Activated gamma-delta T cell treated with anti-CD3 and anti-CD28 coated beads, Interleukin-2, amount 50 U/mL, for 16 hours (primary cell): Measurements from ENCODE around the gene WDFY2.

Experiments used
- DNase-seq: peaks from one replicate; pipeline ENCODE4 v3.0.0-alpha.2; 2020; ENCODE audit warnings: low read depth

The WDFY2 gene

DNA sequence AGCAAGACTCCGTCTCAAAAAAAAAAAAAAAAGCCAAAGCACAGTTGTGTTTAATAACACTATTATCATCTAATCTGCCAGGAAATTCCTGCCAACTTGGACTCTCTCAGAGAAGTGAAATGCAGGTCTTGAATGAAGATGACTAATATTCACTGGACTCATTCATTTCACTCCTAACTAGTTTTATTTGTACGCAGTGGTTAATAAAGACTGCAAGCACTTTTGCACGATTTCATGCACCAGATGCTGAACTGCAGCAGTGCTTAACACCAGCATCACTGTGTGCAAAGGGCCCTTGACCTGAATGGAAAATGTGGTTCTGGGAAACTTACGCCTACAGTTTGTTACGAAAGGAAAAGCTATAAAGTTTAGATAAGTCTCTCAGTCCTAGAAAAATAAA is 156.4 kb downstream of the WDFY2 start:
- no peak for DNase-seq

DNA sequence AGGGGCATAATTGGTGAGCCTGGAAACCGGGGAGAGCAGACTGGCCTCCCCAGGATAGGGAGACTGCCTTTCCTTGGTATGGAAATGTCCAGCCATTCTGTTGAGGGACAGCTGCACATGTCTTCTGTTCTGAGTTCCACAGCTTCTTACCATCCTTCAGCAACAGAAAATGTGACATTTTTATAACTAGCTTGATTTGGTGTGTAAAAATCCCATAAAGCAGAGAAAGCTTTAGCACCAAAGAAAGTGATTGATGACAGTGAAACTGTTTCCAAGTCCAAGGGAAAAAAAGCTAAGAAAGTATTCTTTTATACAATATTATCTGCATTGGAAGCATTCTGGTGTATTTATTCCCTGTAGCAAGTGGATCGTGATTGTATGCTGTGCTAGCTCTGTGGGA is 157.8 kb downstream of the WDFY2 start:
- no peak for DNase-seq

DNA sequence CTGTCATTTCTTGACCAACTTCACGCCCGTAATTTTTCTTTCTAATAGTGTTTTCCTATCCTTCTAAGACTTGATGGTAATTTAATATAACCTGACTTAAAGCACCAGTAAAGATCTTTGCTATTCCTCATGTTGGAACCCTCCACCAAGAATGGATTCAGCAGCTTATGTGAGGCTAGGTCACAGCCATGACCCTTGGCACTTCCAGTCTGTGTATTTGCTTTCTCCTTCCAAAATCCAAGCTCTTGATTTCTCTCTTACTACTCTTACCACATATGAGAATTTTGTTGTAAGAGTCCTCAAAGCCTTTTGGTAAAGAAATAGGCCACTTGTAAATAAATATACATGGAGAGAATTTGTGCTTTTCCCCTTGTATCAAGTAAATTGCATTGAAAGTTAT is 158.3 kb downstream of the WDFY2 start:
- DNase-seq: no peak

DNA sequence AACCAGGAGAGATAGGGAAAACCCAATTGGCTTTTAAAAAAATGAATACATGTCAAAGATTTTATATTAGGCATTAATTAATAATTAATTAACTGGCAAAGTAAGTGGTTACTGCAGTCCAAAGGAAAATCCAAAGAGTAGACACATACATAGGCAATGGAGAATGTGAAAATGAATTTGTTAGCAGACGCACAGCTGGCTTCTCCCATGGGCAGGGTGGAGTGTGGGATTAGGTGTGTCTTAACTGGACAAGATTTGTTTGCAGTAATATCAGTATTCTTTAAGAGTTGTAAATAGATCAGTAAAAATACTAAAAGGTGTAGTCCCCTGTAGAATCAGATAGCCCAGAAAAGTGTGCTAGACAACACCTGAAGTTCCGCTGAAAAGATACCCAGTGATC is 161.0 kb downstream of the WDFY2 start:
- DNase-seq: no peak

DNA sequence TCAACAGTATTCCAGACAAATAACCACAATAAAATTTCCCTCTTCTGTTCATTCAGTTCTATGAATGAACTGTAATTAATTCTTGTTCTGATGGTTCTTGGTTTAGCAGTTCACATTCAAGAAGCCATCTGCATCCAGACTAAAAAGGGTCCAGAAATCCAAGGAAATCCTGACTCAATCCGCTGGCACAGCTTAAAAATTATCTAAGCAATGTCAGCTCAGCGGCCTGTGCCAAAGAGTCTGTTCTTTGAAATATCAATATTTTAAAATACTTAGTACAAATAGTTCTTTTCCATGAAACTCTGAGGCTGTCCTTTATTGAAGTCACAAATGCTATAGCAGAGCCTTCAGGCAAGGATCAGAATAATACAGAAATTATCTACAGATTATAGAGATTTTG is 162.5 kb downstream of the WDFY2 start:
- DNase-seq: no peak

DNA sequence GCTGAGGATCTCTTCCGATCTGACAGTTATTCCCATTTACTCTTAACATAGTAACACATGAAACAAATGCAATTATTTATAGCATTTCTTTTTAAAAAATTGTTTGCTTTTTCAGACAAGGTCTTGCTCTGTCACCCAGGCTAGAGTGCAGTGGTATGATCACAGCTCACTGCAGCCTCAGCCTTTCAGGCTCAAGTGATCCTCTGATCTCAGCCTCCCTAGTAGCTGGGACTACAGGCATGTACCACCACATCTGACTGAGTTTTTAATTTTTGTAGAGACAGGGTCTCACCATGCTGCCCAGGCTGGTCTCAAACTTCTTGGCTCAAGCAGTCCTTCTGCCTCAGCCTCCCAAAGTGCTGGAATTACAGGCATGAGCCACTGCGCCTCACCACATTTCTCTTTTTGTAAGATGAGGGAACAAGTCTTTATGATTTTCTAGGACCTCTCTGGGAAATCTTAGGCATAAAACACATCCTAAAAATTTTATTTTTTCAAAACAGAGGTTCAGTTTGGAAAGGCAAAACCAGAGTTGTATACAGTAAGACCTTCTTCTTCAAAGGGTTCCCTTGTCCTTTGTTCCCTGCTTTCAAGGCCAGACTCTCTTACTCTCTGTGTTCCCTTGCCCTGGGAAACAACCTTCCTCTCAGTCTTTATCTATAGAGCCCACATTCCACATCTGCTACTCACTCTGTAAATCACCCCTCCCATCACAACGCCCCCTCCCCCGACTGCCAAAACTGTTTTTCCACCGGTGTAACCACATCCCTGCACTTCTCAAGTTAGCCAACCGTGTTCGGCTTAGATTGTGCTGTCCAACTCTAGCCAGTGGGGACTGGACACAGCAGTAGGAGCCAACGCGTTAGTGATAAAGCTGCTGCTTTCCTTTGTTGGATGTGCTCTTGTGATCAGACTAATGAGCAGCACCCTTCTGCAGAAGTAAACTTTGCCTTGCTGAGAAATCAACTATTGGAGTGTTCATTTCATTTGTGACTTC is 163.5 kb downstream of the WDFY2 start:
- no peak for DNase-seq

DNA sequence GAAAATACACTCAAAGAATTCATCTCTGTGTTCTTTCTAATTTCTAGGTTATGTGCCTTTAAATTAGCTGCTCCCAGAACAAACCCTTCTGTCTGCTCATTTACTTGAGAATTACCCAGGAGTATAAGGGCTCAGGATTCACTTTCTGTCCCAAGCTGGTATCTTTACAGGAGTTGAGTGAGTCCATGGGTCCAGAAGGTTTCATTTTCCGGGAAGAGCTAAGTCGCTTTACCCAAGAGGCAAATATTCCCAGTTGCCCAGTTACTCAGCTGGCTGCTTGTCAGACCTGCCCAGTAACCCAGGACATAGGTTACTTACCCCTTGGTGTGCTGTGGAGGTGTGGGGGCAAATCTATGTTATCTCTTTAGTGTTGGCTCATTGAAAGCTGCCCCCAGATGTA is 172.4 kb downstream of the WDFY2 start:
- DNase-seq: no peak

DNA sequence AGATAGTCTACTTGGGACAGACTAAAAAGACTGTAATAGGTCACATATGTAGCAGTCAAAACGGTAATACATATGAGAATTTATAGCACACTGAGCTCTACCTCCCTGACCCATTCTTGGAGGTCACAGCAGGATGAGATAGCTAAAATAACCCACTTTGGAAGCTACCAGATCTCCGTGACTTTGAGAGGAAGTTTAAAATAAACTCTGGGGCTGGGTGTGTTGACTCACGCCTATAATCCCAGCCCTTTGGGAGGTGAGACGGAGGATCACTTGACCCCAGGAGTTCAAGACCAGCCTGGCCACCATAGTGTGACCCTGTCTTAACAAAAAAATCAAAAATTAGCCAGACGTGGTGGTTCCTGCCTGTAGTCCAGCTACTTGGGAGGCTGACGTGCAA is 174.4 kb downstream of the WDFY2 start:
- no peak for DNase-seq

DNA sequence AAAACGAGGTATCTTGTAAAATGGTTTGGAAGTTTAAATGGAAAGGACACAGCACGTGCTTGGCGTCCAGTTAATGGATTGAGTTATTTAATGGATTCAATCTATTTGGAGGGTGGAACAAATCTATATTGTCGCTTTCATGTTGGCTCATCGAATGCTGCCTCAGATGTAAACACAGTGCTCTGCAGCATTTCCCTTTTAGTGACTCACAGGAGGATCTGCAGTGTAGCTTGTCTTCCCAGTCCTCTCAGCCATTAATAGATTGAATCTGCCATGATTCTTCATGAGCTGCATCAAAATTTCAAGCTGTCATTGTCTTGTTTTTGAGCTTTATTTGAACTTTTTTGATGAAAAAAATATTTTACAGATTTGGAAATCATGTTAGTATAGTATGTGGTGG is 175.0 kb downstream of the WDFY2 start:
- DNase-seq: no peak

DNA sequence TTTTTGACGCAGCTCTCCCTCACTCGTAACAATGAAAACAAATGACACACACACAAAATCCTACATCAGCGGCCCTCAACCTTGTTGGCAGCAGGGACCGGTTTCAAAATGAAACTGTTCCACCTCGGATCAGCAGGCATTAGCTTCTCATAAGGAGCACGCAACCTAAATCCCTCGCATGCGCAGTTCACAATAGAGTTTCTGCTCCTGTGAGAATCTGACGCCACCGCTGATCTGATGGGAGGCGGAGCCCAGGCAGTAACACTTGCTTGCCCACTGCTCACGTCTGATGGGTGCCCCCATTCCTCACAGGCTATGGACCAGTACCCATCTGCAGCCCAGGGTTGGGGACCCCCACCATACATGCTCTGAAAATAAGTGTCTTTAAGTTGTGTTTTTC is 176.3 kb downstream of the WDFY2 start:
- DNase-seq: no peak

DNA sequence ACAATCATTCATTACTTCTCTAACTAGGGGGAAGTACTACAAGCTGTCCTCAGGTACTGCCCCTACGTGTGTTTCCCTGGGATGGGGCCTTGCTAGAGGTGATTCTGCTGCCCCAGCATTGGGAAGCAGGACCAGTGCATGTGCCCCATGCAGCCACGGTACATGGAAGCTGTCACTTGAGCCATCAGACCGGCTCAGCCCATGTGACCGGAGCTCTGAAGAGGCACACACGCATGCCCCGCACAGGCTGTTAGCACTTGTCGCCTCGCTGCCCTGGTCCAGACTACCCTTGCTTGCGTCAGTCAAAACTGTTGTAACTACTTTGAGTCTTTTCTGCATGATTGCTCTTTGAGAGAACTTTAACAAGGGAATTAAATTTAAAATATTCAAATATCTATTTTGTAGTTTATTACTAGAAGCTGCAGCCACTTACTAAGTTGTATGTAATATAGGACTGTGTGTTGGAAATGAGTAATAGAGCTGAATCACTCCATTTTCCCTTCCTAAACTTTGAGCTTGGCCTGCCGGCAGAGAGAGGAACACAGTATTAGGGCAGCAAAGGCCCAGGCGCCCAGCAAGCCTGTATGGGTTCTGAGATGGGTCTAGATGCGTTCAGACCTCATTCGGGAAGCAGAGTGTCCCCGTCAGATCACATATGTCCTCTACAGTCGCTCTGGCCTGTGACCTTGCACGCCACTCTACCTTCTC is 177.5 kb downstream of the WDFY2 start:
- DNase-seq: no peak

DNA sequence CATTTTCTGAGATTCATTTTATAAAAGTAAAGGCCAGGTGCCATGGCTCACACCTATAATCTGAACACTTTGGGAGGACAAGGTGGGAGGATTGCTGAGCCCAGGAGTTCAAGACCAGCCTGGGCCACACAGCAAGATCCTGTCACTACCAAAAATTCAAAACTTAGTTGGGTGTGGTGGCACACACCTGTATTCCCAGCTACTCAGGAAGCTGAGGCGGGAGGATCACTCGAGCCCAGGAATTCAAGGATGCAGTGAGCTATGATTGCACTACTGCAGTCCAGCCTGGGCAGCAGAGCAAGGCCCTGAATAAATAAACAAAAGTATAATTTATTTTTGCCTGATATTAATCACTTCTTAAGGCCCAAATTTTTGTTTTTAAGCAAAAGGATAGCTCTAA is 179.2 kb downstream of the WDFY2 start:
- no peak for DNase-seq

DNA sequence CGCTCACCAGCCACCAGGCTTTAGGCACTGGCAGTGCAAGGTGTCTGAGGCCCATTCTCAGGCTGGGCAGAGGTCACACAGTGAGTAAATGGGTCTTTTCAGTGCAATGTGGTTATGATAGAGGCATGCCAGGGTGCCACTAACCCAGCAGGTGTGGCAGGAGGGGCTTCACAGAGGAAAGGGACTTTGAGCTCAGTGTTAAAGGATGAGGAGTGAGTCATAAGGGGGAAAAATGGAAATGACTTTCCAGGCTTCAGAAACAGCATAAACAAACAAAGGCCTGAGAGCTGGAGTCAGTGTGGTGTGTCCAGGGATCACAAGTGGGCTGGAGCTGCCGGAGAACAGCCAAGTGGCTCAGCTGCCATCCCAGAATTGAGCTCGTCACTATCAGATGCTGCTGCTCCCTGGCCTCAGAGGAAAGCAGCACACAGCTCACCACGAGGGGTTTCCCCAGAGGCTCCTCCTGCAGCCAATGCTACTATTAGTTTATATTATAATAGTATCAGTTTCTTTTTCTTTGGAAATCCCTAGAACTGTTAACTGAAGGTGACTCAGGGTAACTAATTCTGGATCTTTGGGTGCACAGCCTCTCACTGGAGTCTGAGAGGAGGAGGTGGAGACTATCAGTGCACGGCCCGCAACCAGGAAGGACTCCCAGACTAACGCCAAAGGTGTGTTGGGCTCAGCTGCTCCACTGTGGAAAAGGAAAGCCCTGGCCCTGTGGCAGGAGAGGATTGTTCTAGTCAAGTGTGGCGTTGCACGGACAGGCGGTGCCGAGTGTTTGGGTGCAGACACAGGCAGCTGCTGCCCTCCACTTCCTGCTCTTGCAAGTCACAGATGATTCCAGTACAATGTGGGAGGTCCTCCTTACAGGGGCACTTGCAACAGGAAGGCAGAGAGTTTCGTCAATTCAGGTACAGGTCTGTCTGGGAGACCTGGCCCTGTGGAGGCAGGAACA is 180.2 kb downstream of the WDFY2 start:
- DNase-seq: peak; percentile 30

DNA sequence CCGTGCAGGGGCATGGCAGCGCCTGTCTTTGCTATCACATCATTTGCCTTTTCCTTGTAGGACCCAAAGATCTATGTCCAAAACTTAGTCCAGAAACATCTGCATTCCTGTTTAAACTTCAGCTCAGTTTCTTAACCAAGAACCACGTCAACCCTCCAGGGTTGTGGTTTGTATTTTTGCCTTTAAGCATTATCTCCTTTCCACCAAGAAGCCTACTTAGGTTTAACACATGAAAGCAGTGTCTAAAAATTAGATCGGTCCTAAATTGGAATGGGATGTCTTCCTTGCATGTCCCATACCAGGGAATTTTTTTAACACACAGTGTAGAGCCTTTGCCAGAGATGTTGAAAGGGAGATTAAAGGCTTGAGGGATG is 180.9 kb downstream of the WDFY2 start:
- no peak for DNase-seq

DNA sequence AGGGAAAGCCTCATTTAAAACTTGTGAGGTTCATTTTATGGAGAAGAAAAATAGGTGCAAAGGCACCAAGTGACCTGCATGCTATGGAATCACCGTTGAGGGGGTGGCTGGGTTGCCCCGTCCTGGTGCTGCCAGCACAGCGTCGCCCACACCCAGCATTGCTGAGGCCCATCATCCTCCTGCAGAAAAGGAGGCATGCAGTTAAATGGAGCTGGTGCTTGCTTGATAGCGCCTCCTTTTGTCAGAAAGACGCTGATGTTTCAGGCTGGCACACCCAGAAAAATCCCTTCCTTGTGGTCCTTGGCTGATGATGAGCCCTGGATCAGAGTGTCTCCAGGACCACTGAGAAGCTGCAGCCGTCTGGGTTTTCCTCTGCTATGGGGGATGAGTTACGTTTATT is 182.8 kb downstream of the WDFY2 start:
- DNase-seq: no peak

DNA sequence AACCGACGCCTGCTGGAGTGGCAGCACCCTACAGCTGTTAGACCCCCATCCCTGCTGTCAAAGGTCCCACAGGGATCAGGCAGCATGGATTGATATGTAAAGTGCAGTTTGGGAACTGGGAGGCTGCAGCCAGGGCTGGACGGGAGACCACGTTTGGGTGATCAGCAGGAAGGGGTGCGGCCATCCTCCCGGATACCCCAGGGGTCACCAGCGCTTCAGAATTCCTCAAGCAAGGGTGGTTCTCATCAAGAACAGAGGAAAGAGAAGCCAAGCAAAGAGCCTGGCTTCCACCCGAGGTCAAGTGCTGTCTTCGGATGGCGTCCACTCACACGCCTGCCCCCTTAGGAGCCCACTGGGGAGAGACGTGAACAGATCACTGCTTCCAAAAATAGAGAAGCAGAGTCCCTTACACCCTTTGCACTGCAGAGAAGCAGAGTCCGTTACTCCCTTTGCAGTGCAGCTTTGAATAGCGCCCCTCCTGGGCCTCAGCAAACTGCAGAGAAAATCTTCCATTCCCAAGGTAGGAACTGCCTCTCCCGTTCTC is 184.2 kb downstream of the WDFY2 start:
- DNase-seq: no peak

DNA sequence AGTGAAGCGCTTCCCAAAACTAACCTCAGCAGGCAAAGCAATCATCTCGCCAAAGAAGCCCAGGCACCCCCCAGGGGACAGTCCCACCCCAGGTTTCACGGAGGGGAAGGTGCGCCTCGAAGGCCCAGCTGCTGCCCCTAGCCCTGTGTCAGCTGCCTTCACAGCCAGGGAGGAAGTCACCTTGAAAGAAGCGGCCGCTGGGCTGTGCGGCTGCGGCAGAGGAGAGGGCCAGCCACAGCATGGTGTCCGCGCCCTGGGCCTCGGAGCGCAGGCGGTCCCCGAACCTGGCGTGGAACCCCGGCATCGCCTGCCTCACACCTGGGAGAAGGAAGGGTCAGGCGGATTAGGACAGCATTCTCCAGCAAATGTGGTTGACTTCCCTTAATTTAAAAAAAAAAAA is 184.7 kb downstream of the WDFY2 start:
- no peak for DNase-seq

DNA sequence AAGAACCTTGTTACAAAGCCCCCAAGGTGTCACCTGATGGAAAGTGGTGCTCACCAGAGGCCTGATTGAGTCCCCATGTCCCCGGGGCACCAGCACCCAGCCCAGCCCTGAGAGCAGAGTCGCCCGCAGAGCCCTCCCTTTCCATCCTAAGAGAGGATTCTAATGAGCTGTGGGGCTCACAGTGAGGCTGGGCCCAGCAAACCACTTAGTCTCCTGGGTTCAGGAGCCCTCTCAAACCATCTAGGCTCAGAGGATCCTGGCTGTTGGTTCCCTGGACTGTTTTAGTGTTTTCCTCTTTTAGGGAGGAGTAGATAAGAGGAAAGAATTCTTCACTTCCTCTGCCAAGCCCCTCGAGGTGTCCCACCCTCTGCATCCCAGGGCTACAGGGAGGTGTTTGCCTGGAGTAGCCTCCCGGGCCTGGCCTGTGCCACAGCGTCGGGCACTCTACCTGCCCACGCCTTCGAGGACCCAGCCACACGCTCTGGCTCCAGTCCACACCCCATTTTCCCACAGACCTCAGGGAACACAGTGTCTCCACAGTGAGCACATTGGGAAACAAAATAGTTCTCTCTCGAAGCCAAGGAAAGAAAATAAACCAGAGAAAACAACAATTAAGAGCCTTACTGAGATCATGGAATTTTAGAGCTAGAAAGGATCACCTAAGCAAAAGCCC is 185.3 kb downstream of the WDFY2 start:
- no peak for DNase-seq

DNA sequence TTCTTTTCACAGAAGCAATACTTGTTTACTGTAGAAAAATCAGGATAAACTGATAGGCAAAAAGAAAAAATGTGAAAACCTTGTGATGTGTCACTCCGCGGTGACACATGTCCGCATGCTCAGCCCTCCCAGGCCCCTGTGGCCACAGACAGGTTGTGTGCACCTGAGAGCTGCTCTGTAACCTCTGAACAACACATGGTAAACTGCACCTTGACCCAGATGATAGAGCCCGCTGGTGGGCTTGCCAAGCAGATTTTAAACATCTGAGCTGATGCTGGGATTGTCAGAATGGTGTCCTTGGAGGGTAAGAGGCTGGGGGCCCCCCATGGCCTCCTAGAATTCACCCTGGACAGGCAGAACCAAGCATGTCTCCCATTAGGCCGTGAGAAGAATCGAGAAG is 185.9 kb downstream of the WDFY2 start:
- no peak for DNase-seq

DNA sequence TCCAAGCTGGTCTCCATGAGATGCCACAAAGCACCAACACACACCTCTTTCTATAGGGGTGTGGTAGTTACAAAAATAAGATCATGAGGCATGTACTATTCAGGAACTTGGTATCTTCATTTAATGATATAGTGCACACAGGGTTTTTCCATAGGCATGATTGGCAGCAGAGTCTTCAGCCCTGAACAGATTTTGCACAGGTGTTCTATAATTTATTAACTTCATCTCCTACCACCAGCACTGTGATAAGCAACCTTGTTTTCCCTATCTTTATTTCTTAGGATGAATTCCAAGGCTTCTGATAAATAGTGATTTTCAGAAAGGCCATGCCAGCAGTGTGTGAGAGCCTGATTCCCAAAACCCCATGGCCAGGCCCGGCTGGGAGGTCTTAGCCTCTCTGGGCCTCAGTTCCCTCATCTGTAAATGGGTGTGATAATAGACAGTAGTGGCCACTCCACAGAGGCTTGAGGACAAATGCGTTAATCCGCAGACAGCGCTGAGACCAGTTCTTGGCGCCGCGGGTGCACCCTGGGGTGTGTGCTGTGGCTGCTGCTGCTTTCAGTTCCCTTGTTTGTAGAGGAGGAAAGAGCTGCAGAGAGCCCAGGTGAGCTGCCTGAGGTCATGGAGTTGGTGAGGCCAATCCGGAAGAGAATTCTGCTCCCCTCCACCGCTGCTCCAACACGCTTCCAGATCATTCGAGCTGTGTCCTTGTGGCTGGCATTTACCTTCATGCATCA is 186.6 kb downstream of the WDFY2 start:
- no peak for DNase-seq
